ENCODE data around the gene ACSBG1.

Gene ACSBG1, protein sequence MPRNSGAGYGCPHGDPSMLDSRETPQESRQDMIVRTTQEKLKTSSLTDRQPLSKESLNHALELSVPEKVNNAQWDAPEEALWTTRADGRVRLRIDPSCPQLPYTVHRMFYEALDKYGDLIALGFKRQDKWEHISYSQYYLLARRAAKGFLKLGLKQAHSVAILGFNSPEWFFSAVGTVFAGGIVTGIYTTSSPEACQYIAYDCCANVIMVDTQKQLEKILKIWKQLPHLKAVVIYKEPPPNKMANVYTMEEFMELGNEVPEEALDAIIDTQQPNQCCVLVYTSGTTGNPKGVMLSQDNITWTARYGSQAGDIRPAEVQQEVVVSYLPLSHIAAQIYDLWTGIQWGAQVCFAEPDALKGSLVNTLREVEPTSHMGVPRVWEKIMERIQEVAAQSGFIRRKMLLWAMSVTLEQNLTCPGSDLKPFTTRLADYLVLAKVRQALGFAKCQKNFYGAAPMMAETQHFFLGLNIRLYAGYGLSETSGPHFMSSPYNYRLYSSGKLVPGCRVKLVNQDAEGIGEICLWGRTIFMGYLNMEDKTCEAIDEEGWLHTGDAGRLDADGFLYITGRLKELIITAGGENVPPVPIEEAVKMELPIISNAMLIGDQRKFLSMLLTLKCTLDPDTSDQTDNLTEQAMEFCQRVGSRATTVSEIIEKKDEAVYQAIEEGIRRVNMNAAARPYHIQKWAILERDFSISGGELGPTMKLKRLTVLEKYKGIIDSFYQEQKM

DNA sequence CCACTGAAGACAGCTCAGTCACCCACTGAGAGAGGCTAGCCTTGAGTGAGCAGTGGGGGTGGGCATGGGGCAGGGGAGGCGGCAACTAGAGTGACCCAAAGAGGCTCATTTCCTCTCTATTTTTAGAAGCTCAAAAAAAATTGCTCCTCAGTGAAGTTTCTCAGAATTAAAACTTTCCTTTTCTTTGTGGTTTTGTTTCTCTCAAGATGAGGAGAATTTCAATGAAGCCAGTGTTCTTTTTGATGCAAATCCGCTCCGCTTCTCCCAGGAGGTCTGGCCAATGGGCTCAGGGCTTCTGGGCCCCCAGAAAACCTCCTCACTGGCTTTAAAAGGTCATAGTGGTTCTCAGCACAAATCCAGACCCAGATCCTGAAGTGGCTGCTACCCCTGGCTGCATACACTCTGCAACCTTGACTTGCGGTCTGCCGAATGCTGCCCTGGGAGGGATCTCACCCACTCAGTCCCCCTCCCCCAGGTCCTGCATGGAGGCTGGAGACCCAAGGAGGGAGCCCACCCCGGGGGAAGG is at the start of gene ACSBG1:
Gene ACSBG1, minus strand, starts transcription at position 51 of the 526 bp plus-strand sequence. CDS start 64 bp downstream, outside the sequence.
- DNase-seq (ENCODE audit: low read depth in 2 of 3, low spot score in 1 of 3): no peak

DNA sequence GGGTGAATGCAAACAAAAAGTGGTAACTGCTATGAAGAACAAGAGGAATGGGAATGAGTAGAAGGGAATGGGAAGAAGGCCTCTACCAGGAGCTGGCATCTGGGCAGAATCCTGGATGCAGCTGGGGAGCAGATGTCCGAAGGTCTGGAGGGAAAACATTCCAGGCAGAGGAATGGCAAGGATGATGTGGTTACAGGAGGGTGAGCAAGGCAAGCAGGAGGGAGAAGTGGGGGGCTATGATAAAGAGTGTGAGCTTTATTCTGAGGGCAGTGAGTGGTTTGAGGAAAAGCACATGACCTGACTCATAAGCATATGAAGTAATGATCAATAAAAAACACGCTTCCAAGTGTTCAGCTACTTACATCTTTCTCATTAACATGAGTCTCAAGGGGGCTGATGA is 48.0 kb upstream of the ACSBG1 start:
- DNase-seq (ENCODE audit: low read depth in 2 of 3, low spot score in 1 of 3): no peak

DNA sequence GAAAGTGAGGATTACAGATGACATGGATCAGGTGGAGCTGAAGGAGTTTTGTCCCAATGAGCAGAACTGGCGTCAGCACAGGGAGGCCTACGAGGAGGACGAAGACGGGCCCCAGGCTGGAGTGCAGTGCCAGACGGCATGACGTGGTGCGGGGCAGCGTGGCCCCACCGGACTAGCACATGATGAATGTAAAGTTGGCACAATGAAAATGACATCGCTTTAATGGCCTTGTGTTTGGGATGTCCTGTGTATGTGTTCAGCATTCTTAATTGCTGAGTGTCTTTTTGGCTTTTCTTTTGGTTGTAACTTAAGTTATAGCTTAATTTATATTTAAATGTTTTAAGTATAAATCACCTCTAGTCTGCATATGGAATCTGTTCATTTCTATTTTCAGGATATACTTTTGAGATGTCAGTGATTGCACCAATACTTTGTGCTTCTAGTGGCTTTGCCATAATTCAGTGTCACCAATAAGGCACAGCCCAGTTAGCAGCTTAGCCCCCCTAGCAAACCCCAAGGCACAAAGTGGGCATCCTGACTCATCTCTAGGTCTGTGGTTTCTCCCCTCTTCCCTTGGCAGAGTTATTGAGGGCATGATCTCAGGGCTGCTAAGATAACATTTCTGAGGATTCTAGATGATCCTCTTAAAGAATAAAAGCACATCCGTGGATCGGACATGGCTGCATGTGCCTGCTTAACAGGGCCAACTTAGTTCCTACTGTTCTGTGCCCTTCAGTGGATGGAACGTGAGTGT is 46.1 kb upstream of the ACSBG1 start:
- DNase-seq (ENCODE audit: low read depth in 2 of 3, low spot score in 1 of 3): no peak

DNA sequence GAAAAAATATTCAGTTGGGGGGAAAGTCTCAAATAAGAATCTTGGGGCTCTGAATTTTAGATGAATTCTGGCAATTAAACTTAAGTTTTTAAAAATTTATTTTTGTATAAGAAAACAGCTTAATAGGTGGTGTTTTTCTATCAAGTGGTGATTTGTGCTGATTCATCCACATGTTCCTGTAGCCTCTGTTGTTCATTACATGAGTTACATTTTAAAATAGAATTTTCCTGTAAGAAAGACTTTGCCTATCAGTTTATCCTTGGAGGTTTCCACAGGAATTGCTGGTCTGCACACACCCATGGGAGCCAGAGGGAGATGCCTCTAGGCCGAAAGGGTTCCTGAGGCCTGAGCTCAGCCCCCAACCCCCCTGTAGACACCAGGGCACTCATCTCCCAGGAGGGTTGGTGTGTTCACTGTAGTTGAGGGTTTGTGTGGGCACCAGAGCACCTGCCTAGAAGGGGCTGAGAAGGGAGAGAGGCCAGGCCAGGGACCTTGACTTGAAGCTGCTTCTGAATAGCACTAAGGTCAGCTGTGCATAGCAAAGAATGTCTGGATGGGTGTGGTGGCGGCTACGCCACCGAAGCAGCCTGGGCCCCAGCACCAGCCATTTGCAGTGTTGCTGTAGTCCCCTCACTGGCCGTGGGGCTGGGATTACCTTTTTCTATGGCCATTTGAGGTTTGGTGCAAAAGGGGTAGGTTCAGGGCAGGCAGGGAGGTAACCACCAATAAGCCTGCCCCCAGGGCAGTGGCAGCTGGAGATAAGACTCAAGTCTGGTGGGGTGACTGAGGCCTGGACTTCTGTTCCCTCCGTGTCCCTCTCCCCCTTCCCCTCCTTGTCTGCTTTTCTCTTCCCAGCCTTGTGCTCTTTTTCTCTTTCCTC is 41.9 kb upstream of the ACSBG1 start:
- DNase-seq (ENCODE audit: low read depth in 2 of 3, low spot score in 1 of 3): no peak

DNA sequence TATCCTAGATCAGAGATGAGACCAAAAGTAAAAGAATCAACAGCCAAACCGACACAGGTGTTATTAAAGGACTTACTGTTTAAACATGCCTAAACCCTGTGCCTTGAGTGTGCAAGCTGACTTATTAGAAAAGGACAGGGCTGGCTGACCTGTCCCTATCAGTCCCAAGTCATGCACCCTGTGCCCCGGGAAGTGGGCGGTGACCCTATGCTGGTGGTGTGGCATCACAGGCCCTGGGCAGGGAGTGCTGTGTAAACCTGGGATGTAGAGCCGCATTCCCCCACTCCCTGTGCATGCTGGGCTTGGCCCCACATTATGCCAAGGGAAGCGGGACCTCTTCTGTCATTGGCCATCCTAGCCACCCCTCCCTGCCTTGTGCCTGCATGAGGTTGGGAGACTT is 40.6 kb upstream of the ACSBG1 start:
- no peak for DNase-seq (ENCODE audit: low read depth in 2 of 3, low spot score in 1 of 3)

DNA sequence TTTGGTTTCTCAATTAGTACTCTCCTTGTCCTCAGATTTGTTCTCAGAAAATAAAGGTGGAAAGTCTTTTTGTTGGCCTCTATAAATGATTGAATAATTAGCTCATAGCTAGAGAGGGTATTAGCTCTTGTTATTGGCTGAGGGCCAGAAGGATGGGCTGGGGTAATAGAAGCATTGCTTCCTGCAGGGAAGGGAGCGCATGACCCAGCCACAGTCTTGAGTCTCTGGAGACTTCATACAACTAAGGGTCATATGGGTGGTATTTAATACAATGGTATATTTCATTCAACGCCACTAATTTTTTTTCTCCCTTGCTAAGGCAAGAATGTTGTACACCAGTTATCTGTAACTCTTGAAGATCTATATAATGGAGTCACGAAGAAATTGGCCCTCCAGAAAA is 38.4 kb upstream of the ACSBG1 start:
- DNase-seq (ENCODE audit: low read depth in 2 of 3, low spot score in 1 of 3): no peak

DNA sequence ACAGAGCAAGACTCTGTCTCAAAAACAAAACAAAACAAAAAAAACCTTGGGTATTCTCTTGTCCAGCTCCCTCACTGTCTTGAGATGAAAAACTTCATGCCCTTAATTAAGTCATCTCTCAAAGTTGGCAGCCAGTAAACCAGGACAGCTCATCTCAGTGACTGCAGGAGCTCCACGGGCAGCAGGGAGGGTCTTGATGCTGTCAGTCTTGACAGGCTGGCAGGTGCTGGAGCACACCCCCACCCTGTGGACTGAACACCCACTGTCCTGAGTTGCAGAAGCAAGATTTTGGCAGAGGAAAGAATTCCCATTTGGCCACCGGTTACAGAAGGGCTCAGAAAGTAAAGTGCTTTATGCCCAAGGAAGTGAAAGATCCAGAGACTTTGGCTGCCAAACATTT is 38.0 kb upstream of the ACSBG1 start:
- DNase-seq (ENCODE audit: low read depth in 2 of 3, low spot score in 1 of 3): no peak

DNA sequence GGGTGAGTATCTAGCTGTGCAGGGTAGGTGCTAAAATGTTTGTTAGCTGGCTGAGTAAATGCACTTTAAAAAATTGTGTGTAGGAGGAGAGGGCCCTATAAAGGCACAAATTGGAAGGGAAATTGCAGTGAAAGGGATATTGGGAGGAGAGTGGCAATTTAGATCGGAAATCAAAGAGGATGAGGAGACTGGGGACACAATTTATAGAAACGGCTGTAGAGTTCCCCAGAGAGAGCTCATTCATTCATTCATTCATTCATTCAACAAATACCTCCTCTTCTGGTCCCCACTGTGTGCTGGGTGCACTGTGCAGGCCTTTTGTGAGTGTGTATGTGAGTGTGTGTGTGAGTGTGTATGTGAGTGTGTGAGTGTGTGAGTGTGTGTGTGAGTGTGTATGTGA is 32.4 kb upstream of the ACSBG1 start:
- no peak for DNase-seq (ENCODE audit: low read depth in 2 of 3, low spot score in 1 of 3)

DNA sequence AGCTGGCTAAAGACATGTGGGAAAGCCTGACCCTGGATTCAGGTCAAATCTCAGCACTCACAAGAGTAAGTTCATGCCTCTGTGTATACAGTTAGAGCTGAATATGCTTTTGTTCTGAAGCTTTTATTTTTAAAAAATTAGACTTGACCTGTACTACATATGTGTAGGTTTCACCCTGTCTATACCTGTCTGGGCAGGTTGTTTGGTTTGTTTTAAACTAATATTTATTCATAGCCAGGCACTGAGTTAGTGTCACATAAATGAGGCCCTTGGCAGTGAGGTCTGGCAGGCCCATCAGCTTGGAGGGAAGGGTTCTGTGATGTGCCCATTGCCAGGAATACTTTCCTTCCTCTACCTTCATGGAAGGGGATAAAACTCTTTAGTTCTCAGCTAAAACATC is 31.9 kb upstream of the ACSBG1 start:
- DNase-seq (ENCODE audit: low read depth in 2 of 3, low spot score in 1 of 3): no peak

DNA sequence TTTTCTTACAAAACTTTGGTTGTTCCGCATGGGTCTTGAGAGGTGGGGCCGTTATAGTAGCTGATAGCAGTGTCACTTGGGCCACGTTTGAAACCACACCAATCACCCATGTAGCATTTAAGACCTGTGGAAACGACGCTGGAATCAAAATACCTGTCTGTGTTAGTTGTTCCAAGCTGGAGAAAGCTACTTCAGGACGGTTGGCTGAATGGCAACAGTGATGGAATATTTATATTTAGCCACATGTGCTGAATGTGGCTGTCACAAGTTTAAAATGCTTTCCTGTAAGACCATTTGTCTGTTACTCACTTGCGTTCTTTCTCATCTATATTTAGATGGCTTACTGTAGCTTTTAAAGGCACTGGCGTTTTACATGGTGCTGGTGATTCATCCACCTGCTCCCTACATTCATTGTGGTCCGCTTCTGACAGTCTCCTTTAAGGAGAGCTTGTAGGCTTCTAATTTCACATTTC is 31.4 kb upstream of the ACSBG1 start:
- no peak for DNase-seq (ENCODE audit: low read depth in 2 of 3, low spot score in 1 of 3)

DNA sequence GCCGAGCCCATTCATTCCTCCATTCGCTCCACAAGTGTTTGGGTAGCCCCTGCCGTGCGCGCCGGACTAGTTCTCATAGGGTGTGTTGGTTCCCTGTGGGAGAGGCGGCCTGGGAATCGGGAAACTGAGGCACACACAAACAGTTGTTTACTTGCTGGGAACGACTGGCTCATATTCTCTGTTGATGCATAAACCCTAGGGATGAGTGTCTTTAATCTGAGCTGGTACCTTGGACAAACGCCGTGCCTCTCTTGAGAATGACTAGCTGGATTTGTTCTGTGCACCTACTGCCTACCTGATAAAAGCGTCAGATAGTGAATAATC is 30.7 kb upstream of the ACSBG1 start:
- DNase-seq (ENCODE audit: low read depth in 2 of 3, low spot score in 1 of 3): no peak

DNA sequence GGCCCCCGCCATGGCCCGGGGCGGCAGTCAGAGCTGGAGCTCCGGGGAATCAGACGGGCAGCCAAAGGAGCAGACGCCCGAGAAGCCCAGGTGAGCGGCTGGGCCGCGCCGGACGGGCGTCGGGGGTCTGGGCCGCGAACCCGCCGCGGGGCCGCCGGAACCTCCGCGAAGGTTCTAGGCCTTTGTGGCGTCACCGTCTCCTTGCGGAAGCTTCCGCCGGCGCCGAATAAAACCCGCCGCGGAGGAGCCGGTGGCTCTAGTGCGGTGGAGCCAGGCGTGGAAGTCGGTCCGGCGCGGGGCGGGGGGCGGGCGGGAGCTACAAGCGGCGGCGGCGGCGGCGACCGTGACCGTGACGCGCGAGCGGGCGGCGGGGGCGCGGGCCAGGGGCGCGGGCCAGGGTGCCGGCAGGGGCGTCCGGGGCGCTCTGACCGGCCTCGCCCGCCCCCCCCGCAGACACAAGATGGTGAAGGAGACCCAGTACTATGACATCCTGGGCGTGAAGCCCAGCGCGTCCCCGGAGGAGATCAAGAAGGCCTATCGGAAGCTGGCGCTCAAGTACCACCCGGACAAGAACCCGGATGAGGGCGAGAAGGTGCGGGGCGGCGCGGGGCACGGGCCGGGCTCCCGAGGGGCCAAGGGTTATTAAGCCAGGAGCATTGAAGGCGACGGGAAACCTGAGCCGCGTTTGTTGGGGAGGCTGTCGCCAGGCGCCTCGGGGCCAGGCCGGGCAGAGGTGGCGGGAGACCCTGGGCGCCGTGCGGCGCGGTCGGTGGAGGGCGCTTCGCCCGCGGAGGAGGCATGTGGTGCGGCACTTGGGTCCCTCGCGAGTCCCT is 30.2 kb upstream of the ACSBG1 start, which contains the start of gene DNAJA4:
Gene DNAJA4, plus strand, starts transcription at position 259 of the 833 bp plus-strand sequence. Its CDS starts 202 bp downstream, at position 461.
- DNase-seq (ENCODE audit: low read depth in 2 of 3, low spot score in 1 of 3): peak; percentile 27 to 51 (median 32)

DNA sequence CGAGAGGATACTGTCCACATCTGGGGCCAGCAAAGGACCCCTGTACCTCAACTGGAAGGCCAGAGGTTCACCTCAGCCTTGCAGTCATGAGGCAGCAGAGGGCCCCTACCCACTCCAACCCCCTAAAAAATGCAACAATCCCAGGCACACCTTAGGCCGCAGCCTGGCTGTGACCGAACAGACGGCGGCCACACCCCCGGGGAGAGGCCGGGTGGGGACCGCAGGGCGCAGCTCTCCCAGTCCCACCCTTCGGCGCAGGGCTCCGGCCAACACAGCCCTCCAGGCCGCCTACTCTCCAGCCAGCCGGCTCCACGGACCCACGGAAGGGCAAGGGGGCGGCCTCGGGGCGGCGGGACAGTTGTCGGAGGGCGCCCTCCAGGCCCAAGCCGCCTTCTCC is 29.5 kb upstream of the ACSBG1 start:
- DNase-seq (ENCODE audit: low read depth in 2 of 3, low spot score in 1 of 3): no peak

DNA sequence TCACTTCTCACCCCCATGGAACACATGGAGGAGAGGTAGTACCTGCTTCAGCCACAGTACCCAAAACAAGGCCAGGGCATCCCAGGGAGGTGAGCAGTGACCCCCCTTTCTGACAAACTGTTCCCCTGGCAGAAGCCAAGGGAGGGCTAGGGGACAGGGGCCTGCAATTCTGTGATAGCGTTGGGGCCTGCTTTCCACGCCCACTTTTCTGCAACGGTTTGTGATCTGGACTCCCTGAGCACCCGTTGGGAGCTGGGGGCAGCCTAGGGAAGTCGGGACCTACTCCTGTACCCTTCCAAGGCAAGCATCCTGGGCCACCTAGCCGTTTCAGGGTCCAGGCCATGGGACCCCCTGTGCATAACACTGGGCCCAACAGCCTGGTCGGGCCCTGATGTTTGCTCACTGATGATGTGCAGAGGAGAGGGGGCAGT is 29.0 kb upstream of the ACSBG1 start:
- no peak for DNase-seq (ENCODE audit: low read depth in 2 of 3, low spot score in 1 of 3)

DNA sequence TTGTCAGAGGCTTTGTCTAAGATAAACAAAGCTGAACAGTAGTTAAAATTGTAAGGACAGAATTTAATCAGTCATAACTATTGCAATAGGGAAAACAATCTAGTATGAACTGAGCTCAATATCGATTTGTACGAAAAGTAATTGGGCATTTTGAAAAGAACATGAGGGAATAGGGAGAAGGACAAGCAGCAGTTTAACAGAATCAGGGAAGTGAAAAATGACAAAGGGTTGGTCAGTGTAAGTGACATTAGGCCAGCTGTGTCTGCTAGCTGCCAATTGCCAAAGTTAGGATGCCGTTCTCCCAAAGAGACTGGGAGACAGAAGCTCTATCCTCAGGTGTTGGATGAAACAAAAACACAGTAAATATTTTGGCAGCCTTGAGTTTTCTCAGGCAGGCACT is 26.7 kb upstream of the ACSBG1 start:
- no peak for DNase-seq (ENCODE audit: low read depth in 2 of 3, low spot score in 1 of 3)

DNA sequence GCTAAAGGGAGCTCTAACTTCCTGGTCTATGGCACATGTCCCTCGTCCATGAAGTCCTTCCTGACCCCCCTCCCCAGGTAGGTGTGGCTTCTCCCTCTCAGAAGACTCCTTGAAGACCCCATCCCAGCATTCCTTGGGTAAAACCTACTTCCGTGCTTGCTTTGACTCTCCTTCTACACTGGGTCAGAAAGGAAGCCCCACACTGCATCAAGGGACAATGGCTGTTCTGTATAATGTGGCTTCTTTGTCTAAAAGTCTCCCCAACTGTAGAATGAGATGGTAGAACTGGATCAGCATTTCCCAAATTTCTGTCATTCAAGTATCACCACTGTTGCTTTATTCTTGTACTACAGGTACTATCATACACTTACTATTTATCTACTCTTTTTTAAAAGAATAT is 26.1 kb upstream of the ACSBG1 start:
- no peak for DNase-seq (ENCODE audit: low read depth in 2 of 3, low spot score in 1 of 3)

DNA sequence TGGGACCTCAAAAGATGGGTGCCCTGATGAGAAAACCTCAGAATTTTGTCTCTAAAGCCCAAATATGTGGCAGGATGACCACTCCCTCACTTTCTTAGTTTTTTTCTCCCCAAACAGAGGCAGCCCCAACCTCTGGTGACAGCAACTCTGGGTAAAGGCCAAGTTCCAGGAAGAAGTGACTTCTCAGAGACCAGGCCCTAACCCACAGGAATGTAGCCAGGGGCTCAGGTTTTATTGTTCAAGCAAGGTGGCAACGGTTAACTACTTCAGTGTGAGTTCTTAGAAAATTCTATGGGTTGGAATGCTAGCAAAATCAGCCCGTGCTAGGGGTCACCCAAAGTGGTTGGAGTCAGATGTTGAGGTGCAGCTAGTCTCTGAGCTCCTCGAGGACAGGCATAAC is 24.9 kb upstream of the ACSBG1 start:
- DNase-seq (ENCODE audit: low read depth in 2 of 3, low spot score in 1 of 3): no peak

DNA sequence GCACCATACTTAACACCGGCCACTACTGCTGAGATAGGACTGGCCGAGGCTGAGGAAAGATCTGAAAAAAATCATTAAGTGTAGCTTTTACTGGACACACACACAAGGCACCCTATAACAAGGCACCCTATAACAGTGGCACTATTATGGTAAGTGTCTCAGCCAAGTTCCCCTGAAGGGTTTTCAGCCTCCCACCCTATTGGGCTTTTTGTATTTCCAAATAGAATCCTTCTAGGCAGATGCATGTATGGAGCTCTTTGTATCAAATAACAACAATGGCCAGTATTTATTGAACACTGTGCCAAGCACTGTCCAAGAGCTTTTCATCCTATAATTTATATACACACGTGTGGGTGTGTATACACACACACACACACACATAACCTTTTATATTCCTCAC is 23.3 kb upstream of the ACSBG1 start:
- DNase-seq (ENCODE audit: low read depth in 2 of 3, low spot score in 1 of 3): no peak

DNA sequence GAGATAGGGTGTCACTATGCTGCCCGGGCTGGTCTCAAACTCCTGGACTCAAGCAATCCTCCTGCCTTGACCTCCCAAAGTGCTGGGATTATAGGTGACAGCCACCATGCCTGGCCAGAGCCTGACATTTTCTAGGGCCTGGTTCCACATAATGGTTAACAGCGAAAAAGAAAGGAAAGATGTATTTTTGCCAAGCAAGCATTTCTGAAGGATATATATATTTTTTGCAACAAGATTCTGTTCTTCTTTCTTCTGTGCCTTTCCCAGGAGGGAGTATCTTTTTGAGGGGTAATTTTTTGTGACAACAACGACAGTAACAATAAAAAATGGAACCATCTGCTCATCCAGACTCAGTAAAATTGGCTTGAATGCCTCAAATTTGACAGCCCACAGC is 21.7 kb upstream of the ACSBG1 start:
- no peak for DNase-seq (ENCODE audit: low read depth in 2 of 3, low spot score in 1 of 3)

Measured in stimulated activated CD4-positive, alpha-beta T cell treated with anti-CD3 and anti-CD28 coated beads, Interleukin-12 subunit alpha, Interleukin-12 subunit beta, amount 100 ng/mL, for 48 hours (primary cell).